ENCODE results near the gene UBE2E2. TPM values are rescaled to one million over a fixed set of nuclear protein-coding genes. Genes with fewer than 3 reads are reported as not detected.
A peak's percentile ranks its signal among the peaks of the same experiment; 100 is the strongest.

UBE2E2 gene
- total and polyA plus RNA-seq, 2 experiments from 2014 or later, result 140 to 246 TPM

DNA sequence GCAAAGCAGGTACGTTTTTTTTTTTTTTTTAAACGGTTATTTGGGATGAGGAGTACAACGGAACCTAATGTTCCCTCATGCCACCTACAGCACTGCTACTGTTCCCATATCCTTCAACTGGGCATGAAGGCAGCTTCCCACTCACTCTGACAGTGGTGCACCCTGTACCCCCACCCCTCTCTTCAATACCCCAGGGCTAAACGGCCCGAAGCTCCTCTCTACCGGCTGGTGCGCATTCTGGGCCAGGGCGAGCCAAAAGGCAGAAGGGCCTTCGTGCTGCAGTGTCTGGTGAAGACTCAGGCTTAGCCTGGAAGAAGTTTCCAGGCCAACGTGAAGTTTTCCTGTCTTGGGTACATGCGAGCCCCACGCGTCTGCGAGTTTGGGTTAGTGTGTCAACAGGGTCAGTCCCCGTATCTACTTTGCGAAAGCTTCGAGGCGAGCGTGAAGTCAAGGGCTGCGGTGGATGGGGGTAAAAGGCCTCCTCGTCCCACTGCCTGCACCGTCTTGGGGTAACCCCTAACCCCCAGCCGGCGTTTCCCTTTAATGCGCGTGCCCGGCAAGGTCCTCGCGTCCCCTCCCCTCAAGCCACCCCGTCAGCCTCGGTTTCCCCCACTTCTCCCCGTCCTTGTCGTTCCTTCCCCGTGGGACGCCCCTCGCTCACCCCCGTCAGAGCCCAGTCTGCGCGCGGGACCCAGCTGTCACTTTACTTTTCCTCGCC, 765 bp upstream of the UBE2E2 start:
- Histone ChIP-seq H3K4me3 (peak overlapping the region; percentile 98), H3K27ac (no peak overlapping the region), H3K4me1 (ENCODE audit: low read depth) (peaks cover 14% of the 10 kb centered on the region), H3K36me3 (no peaks in the 10 kb centered on the region), H3K9me3 (ENCODE audit: low read depth) (no peaks in the 10 kb centered on the region), H3K27me3 (no peaks in the 10 kb centered on the region)
- TF ChIP-seq, protein P1, sequence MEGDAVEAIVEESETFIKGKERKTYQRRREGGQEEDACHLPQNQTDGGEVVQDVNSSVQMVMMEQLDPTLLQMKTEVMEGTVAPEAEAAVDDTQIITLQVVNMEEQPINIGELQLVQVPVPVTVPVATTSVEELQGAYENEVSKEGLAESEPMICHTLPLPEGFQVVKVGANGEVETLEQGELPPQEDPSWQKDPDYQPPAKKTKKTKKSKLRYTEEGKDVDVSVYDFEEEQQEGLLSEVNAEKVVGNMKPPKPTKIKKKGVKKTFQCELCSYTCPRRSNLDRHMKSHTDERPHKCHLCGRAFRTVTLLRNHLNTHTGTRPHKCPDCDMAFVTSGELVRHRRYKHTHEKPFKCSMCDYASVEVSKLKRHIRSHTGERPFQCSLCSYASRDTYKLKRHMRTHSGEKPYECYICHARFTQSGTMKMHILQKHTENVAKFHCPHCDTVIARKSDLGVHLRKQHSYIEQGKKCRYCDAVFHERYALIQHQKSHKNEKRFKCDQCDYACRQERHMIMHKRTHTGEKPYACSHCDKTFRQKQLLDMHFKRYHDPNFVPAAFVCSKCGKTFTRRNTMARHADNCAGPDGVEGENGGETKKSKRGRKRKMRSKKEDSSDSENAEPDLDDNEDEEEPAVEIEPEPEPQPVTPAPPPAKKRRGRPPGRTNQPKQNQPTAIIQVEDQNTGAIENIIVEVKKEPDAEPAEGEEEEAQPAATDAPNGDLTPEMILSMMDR (IDR thresholded peaks at IDR 0.05; ENCODE audit: low read depth, low read length), result no peak
- peak in 1 of 2 donors; percentile 41 for DNase-seq (ENCODE audit: low read depth in 1 of 2, low spot score in 1 of 2)

DNA sequence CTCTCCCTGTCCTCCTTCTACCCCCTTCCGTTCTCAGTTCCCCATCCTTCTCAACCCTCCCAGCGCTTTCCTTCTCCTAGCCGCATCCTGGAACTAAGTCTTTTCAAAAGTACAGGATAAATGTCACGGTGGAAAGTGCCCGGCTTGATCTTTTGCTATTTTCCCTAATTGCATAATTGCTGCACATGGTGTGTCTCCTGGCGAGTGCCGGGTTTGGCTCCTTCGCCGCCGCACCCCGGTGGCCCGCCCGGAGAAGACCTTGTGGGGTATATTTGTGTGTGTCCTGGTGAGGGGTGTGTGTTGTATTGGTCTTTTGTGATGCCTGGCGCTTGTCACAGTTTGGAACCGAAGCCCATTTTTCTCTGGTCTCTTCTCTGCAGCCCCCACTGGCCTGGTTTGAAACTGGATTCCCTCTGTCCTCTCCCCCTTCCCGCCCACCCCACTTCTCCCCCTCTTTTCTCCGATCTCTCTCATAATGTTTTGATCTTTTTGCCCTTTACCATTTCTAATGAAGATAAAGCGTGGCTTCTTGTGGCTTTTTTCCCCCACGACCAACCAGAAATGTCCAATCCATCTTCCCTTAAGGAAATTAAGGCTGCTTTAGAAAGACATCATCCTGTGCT, 692 bp downstream of the UBE2E2 start:
- H3K27me3 ChIP-seq, result no peaks in the 10 kb centered on the region
- H3K27ac ChIP-seq, result peak overlapping the region; percentile 81
- no peaks in the 10 kb centered on the region for H3K9me3 ChIP-seq (ENCODE audit: low read depth)
- peak; percentile 25 to 31 for DNase-seq (ENCODE audit: low read depth in 1 of 2, low spot score in 1 of 2)
- no peaks in the 10 kb centered on the region for H3K36me3 ChIP-seq
- H3K4me3 ChIP-seq, result peak overlapping the region; percentile 98
- TF ChIP-seq, protein P1 (IDR thresholded peaks at IDR 0.05; ENCODE audit: low read depth, low read length), result no peak
- H3K4me1 ChIP-seq (ENCODE audit: low read depth), result peaks cover 14% of the 10 kb centered on the region

DNA sequence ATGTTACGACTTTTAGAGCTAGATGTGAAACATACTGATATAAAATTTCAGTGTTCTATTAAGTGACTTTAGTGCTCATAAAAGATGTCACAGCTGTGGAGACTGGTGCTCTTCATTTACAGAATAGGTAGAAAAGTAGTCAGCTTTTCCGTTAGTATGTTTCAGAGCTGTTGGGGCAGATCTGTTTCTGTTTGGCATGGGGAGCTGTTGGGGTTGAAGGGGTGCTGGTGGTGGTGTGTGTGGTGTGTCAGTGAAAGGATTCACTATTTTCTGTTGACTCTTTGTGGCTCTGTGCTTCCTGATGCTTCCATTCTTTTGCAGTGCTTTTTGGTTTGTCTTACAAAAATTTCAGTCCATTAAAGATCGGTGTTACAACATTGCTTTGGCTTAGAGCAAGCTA, 3.2 kb downstream of the UBE2E2 start:
- no peak overlapping the region for H3K27ac ChIP-seq
- no peak for DNase-seq (ENCODE audit: low read depth in 1 of 2, low spot score in 1 of 2)
- no peaks in the 10 kb centered on the region for H3K36me3 ChIP-seq
- H3K4me1 ChIP-seq (ENCODE audit: low read depth), result peaks cover 14% of the 10 kb centered on the region
- no peak overlapping the region for H3K4me3 ChIP-seq
- TF ChIP-seq, protein P1 (IDR thresholded peaks at IDR 0.05; ENCODE audit: low read depth, low read length), result no peak
- no peaks in the 10 kb centered on the region for H3K27me3 ChIP-seq
- H3K9me3 ChIP-seq (ENCODE audit: low read depth), result no peaks in the 10 kb centered on the region

DNA sequence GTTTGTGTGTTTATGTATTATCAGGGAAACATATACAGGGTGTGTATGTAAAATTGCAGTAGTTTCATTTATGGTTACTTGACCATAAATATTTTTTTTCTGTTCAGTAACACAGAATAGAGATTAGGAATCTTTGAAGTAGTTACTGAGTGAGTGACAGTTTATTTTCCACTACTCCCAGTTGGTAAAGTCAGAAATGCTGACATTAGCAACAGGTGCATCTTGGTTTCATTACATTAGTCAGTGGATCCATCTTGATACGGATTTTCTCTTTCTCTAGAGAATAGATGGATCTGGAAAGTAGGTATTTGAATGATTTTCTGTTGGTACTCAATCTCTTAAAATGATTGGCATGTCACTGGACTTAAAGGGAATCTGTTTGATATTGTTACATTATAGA, 6.0 kb downstream of the UBE2E2 start:
- no peaks in the 10 kb centered on the region for H3K9me3 ChIP-seq (ENCODE audit: low read depth)
- peaks cover 14% of the 10 kb centered on the region for H3K4me1 ChIP-seq (ENCODE audit: low read depth)
- H3K36me3 ChIP-seq, result no peaks in the 10 kb centered on the region
- H3K4me3 ChIP-seq, result no peak overlapping the region
- no peaks in the 10 kb centered on the region for H3K27me3 ChIP-seq
- no peak overlapping the region for H3K27ac ChIP-seq
- TF ChIP-seq, protein P1 (IDR thresholded peaks at IDR 0.05; ENCODE audit: low read depth, low read length), result no peak
- DNase-seq (ENCODE audit: low read depth in 1 of 2, low spot score in 1 of 2), result no peak

DNA sequence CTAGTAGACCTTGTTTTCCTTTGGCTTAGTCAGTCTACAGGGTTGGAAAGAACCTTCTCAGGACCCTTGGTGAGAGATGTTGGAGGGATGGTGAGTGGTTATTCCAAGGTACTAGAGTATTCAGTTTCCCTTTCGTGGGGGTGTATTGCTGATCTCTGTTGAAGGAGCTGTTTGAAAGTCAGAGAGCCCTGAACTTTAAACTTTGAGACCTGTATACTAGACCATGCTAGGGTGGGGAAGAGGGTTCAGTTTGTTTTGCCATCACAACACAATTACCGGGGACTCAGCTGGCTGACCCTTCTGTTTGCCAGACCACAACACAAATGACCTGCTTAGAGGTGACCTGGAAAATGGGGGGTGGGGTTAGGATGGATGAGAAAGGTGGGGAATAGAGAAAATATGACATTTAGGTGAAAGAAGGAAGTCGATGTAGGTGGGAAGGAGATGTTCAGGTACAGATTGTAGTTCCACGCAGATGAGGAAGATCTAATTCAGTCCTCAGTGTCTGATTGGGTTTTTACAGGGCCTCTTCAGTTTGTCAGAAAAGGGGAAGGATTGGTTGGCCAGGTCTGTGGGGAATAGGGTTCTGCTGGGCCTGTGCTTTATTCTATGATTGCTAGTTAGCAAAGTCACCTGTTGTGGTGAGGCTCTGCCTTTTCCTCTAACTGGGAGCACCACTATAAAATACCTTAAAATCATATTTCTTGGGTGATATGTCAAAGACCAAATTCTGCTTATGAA, 6.8 kb downstream of the UBE2E2 start:
- Histone ChIP-seq H3K9me3 (ENCODE audit: low read depth) (no peaks in the 10 kb centered on the region), H3K4me3 (no peak overlapping the region), H3K27ac (no peak overlapping the region), H3K27me3 (no peaks in the 10 kb centered on the region), H3K4me1 (ENCODE audit: low read depth) (peaks cover 10% of the 10 kb centered on the region), H3K36me3 (no peaks in the 10 kb centered on the region)
- DNase-seq (ENCODE audit: low read depth in 1 of 2, low spot score in 1 of 2), result no peak
- TF ChIP-seq, protein P1 (IDR thresholded peaks at IDR 0.05; ENCODE audit: low read depth, low read length), result no peak
